GM12891 (cell line): ENCODE results near the gene BCAR3.

Experiments used
- DNase-seq: peaks from one replicate; pipeline ENCODE4 v3.0.0; 2011; ENCODE audit warnings: low spot score; ENCODE audit not compliant: insufficient read length
- FAIRE-seq: peaks from 2 replicates; lab custom pipeline; 2011; peaks lifted over from hg19 to GRCh38; lab: Jason Lieb, UNC
- PAX5 ChIP-seq: IDR thresholded peaks from 2 replicates; pipeline ENCODE4 v1.6.1; 2011; ENCODE audit warnings: low read length, moderate library complexity, mild to moderate bottlenecking; ENCODE audit not compliant: insufficient read depth, severe bottlenecking
- POLR2A ChIP-seq: IDR thresholded peaks from 2 replicates; pipeline ENCODE4 v1.6.1; 2011; ENCODE audit warnings: low read depth, low read length, control low read depth
- POLR2AphosphoS5 ChIP-seq: IDR thresholded peaks from 2 replicates; pipeline ENCODE4 v1.6.1; 2011; ENCODE audit warnings: low read depth, low read length, control low read depth
- POU2F2 ChIP-seq: IDR thresholded peaks from 2 replicates; pipeline ENCODE4 v1.6.1; 2011; ENCODE audit warnings: low read depth, mild to moderate bottlenecking, control low read depth, low read length, moderate library complexity
- SPI1 ChIP-seq: IDR thresholded peaks from 2 replicates; pipeline ENCODE4 v1.6.1; 2011; ENCODE audit warnings: low read depth, low read length, control low read depth
- TAF1 ChIP-seq: IDR thresholded peaks from 2 replicates; pipeline ENCODE4 v1.6.1; 2011; ENCODE audit warnings: low read depth, low read length, control low read depth

BCAR3 gene

DNA sequence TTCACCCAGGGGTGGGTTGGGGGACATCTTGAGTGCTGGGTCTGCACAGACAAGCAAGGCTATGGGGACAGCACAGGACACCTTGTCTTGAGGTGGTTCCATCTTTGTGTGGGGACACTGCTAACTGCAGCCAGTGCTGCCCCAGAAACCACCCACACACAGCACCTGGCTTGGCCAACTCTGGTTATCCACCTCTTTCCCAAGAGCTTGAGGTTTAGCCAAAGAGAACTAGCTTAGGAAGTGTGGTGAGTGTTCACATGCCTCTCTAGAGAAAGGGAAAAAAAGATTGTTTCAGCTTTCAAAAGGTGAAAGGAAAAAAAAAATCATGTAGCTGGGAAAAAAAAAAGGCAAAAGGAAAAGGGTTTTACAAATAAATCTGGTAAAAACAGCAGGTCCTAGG is 32.4 kb downstream of the BCAR3 start:
- no peak for DNase-seq
- no peak for FAIRE-seq
- TF ChIP-seq SPI1: no peak

DNA sequence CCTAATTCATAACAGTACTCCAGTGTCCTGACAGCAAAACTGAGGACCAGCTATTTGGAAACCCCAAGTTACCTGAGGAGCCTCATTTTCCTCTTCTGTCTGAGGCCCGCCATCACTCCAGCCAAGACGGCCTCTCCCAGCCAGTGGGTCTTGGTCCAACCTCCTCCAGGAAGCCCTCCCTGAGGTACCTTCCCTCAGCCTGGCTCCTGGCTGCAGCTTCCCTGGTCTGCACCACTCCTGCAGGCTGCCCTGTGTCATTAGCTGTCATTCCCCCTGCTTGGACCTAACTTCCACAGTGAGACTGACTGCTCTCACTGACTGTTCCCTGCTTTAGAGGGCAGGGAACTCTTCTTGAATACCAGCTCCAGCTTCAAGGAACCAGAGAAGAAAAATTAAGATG is 33.0 kb downstream of the BCAR3 start:
- no peak for TF ChIP-seq PAX5
- DNase-seq (no peak), FAIRE-seq (no peak)

DNA sequence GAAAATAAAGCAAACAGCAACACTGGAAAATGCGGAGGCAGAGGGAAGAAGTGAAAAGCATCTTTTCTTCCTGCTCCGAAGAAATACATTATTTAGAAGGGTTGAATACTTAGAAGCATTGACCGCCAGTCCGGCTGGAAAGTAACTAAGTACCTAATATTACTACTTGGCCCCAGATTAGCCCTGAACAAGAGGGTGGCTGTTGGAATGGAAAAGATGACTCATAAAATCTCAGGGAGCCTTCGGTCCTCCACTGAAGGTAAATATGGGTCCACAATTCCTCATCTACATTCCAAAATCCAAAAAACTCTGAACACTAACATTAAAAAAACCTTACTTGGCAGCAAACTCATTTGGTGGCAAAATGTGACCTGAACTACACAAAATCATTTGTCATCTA is 40.1 kb downstream of the BCAR3 start:
- TF ChIP-seq TAF1 (no peak), SPI1 (no peak), POLR2AphosphoS5 (no peak), POU2F2 (no peak), PAX5 (no peak), POLR2A (no peak)
- FAIRE-seq (no peak), DNase-seq (no peak)

DNA sequence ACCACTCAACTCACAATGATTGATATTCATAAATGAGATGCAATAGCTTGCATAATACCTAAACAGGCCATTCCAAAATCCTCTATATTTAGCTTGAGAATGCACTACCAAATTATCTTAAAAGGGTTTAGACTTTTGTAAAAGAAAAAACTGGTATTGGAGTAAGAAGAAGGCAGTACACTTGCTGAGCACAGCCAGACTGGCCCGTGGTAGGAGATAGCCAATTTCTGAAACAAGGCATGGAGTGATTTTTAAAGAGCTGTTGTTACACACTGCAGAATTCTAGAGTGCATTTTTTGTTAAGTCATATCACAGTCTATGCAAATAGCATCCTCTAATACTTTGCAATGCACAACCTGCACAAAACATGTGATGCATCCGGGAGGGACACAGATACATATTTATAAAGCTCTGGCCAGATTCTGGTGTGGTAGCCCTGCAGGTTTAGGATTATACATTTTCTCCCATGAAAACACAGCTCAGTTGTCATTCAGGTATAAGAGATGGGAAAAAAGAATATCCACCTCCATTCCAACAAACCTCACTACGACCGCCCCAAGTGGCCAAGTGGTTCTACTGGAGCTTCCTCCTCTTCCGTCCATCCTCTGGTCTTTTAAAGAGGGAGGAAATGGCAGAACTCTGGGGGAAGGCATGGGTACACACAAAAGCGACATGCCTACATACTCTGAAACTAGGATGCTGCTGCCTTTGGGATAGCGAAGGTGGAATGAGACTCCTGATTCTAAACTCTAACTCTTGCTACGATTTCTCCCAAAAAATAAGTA is 40.8 kb downstream of the BCAR3 start:
- DNase-seq (no peak), FAIRE-seq (no peak)
- TF ChIP-seq SPI1 (no peak), POLR2AphosphoS5 (no peak), POU2F2 (no peak), TAF1 (no peak), PAX5 (no peak), POLR2A (no peak)

DNA sequence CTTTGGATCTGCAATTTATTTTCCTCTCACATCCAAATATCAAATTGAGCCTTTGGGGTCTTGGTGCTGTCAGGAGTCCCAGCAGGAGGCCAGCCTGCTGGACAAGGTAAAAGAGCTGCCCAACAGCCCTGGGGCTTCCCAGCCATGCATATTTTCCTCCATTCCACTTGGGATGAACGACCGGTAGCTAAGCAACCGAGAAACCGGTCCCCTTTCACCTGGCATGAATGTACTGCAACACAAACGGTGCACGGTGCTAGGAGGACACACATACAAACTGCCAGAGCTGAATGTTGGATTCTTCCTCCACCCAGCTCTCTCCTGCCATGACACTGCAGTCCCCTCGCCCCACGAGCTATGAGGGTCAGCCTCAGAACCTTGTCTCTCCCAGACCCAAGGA is 42.7 kb downstream of the BCAR3 start:
- no peak for FAIRE-seq
- no peak for DNase-seq

DNA sequence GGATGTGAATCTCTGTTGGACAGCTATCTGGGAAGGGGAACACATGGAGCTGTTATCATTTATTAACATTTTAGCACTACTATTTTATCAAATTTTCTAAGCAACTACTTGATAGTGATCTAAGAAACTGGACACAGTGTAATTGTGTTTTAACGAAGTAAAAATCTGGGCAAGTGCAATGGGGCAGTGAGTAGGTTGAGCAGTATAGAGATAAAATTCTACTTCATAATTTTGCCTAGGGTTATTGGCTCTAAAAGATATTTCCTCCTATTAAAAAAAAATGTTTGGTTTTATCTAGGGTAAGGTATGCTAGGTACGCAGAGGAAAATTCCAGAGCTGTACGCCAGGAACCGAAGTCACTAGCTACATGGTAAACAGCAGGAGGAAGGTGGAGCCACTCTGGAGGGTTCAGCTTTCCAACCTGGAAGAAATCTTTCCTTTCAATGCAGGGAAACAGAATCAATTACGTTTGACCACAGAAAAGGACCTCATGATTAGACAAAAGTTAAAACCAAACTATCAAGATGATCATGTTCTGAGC is 43.3 kb downstream of the BCAR3 start:
- no peak for DNase-seq
- TF ChIP-seq PAX5 (no peak), POU2F2 (no peak)
- no peak for FAIRE-seq

More for the DNA sequence above, 42.7 kb downstream of the BCAR3 start:
- TF ChIP-seq POU2F2 (no peak), TAF1 (no peak), POLR2AphosphoS5 (no peak), POLR2A (no peak), PAX5 (no peak)

DNA sequence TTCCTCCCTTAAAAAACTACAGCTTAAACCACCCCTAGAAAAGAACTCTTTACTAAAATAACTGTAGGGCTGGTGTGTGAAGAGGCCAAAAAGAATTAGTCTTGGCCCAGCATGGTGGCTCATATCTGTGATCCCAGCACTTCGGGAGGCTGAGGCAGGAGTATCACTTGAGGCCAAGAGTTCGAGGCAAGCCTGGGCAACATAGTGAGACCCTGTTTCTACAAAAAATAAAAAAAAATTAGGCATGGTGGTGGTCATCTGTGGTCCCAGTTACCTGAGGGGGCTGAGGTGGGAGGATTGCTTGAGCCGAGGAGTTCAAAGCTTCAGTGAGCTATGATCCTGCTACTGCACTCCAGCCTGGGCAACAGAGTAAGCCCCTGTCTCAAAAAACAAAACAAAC is 44.9 kb downstream of the BCAR3 start:
- FAIRE-seq: no peak
- no peak for DNase-seq

DNA sequence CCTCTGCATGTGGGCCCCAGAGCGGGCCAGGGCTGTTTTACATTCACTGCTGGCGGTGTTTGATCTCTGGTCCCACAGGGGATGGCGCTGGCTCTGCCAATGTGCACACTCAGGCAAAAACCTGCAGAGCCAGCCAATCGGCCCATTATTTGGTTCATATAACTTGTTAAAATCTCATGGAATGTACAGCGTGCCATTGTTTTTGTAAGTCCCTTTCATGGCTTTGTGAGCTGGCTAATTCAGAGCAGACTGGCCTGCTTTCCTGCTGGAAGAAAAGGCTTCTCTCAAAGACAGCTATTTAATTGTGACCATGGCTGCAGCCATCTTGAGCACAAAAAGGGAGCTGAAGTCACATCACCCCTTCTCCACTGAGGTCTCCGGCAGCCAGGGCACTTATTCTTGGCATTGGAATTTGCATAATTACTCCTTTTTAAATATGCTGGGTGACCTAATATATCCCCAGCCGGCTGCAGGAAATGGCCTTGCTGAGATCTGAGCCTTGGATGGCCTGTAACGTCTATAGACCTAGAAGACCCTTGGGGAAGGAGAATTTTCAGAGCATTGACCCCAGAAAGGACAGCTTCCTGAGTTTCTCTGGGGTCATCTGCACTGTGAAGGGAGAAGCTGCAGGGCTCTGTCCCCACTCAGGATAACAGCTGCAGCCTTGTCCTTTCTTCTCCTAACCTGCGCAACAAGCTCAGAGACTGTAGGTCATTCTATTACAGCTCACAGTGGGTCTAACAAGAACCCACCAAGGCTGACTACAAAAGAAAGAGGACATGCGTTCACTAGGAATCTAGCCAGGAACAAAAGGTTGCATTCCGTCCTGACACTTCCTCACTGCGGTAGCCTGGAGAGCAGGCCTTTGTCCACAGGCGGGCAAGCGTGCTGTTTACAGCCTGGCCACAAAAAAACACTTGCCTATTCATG is 45.8 kb downstream of the BCAR3 start:
- DNase-seq: no peak
- FAIRE-seq: no peak
- TF ChIP-seq PAX5: no peak
- TF ChIP-seq SPI1: no peak
- no peak for TF ChIP-seq POLR2AphosphoS5
- TF ChIP-seq POU2F2: no peak
- TF ChIP-seq POLR2A: no peak
- TF ChIP-seq TAF1: no peak

More for the DNA sequence above, 44.9 kb downstream of the BCAR3 start:
- no peak for TF ChIP-seq POU2F2
- no peak for TF ChIP-seq POLR2A
- no peak for TF ChIP-seq SPI1
- no peak for TF ChIP-seq PAX5
- no peak for TF ChIP-seq TAF1

DNA sequence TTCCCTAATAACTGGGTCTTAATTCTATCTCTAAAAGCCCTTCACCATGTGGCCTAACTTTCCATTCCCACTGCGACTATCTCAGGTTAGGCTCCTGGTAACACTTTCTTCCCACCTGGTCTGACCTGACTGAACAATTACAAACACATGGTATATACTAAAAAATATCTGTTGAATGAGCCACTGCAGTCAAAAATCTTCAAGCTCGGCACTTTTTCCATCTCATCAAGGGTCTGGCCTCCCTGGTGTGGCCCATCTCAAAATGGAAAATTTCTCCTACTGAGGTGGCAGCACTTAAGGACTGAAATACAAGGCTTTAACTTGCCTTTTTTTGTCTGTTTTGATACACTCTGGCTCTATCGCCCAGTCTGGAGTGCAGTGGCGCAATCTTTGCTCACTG is 48.3 kb downstream of the BCAR3 start:
- DNase-seq: no peak
- TF ChIP-seq POLR2AphosphoS5 (no peak), POLR2A (no peak), TAF1 (no peak), SPI1 (no peak), POU2F2 (no peak), PAX5 (no peak)
- FAIRE-seq: no peak

DNA sequence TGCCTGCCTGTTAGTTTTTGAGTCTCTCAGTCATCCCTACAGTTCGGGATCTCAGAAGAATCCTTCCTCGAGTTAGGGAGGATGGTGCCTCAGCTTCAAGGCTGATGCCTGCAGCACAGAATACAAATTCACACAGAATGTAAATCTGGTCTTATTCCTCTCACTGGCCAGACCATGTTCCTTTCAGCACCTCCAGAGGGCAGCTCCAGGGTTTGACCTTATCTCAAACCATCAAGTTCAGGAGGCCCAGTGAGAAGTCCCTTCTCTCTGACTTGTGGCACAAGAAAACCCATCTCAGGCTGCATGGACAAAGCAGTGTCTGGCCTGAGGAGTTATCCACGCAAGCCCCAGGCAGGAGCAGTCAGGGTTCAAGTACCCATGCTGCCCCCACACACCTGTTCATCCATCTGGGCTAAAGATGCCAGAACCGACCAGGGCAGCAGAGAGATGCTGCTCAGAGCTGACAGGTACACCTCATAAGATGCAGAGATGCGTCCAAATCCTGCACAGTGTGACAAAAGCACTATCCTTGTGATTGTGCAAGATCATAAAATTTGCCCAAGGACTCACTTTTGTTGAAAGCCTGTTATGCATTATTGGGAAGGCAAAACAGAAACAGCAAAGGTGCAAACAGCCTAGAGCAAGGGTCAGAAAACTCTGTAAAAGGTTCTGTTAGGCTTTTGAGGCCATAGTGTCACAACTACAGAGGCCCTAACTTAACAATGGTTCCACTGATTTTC is 49.8 kb downstream of the BCAR3 start:
- TF ChIP-seq PAX5: no peak
- TF ChIP-seq SPI1: no peak
- TF ChIP-seq POLR2AphosphoS5: no peak
- TF ChIP-seq TAF1: no peak
- no peak for TF ChIP-seq POLR2A
- no peak for TF ChIP-seq POU2F2
- peak; percentile 48 for FAIRE-seq
- no peak for DNase-seq
